Neuronal stem cell (in vitro differentiated cells): Measurements from ENCODE around the gene GBE1.
A peak's percentile ranks its signal among the peaks of the same experiment; 100 is the strongest.

Source experiments
- DNase-seq: peaks from one replicate; pipeline ENCODE4 v3.0.0-alpha.2; 2013; ENCODE audit warnings: low spot score
- H2AFZ ChIP-seq: one replicate; pipeline ENCODE4 v1.6.1; 2013; ENCODE audit warnings: mild to moderate bottlenecking, low read length, inconsistent platforms
- H2AK5ac ChIP-seq: 2 replicates; pipeline ENCODE4 v1.6.1; 2013; ENCODE audit warnings: low read depth, mild to moderate bottlenecking, inconsistent platforms, low read length, moderate library complexity, mixed read lengths
- H2BK120ac ChIP-seq: 2 replicates; pipeline ENCODE4 v1.6.1; 2013; ENCODE audit warnings: low read depth, mild to moderate bottlenecking, inconsistent platforms, low read length, moderate library complexity, mixed read lengths
- H2BK12ac ChIP-seq: one replicate; pipeline ENCODE4 v1.6.1; 2013; ENCODE audit warnings: low read length, inconsistent platforms
- H2BK15ac ChIP-seq: 2 replicates; pipeline ENCODE4 v1.6.1; 2013; ENCODE audit warnings: mild to moderate bottlenecking, low read length, inconsistent platforms, mixed read lengths
- H2BK5ac ChIP-seq: one replicate; pipeline ENCODE4 v1.6.1; 2013; ENCODE audit warnings: inconsistent platforms, mild to moderate bottlenecking, low read length, moderate library complexity
- H3K14ac ChIP-seq: one replicate; pipeline ENCODE4 v1.6.1; 2013; ENCODE audit warnings: low read length, inconsistent platforms
- H3K18ac ChIP-seq: 2 replicates; pipeline ENCODE4 v1.6.1; 2013; ENCODE audit warnings: low read length, inconsistent platforms
- H3K23ac ChIP-seq: 2 replicates; pipeline ENCODE4 v1.6.1; 2013; ENCODE audit warnings: low read depth, mild to moderate bottlenecking, mixed read lengths, low read length, inconsistent platforms; ENCODE audit not compliant: poor library complexity
- H3K27ac ChIP-seq: replicated peaks from 3 replicates; pipeline ENCODE4 v1.5.1; 2013; ENCODE audit warnings: low read length, inconsistent platforms
- H3K27me3 ChIP-seq, 3 experiments: 2 replicates each; pipeline ENCODE4 v1.6.1; 2013; ENCODE audit warnings: low read length in 3 of 3, mild to moderate bottlenecking in 2 of 3, inconsistent platforms in 1 of 3, low read depth in 1 of 3, mixed read lengths in 1 of 3, moderate library complexity in 1 of 3; ENCODE audit not compliant: control insufficient read depth in 3 of 3, insufficient read depth in 3 of 3
- H3K36me3 ChIP-seq, 2 donors: replicated peaks in 1 of 2; 2 replicates each; pipeline ENCODE4 v1.6.1; 2013; ENCODE audit warnings: low read length in 2 of 2; ENCODE audit not compliant: control insufficient read depth in 2 of 2, insufficient read depth in 2 of 2
- H3K4ac ChIP-seq: 2 replicates; pipeline ENCODE4 v1.6.1; 2013; ENCODE audit warnings: inconsistent platforms, mild to moderate bottlenecking, low read length, moderate library complexity
- H3K4me1 ChIP-seq, 2 donors: 1 replicate in 1 of 2; 2 replicates in 1 of 2; pipeline ENCODE4 v1.6.1; 2013; ENCODE audit warnings: low read length in 2 of 2, low read depth in 1 of 2; ENCODE audit not compliant: control insufficient read depth in 2 of 2, insufficient read depth in 1 of 2
- H3K4me2 ChIP-seq: one replicate; pipeline ENCODE4 v1.6.1; 2013; ENCODE audit warnings: mild to moderate bottlenecking, low read length, inconsistent platforms; ENCODE audit not compliant: insufficient read depth, poor library complexity, severe bottlenecking
- H3K4me3 ChIP-seq, 2 donors: 2 replicates each; pipeline ENCODE4 v1.5.1; 2013; ENCODE audit warnings: low read length in 2 of 2, mild to moderate bottlenecking in 2 of 2, inconsistent platforms in 1 of 2, moderate library complexity in 1 of 2
- H3K79me1 ChIP-seq: one replicate; pipeline ENCODE4 v1.6.1; 2013; ENCODE audit warnings: low read depth, mild to moderate bottlenecking, inconsistent platforms, low read length, moderate library complexity
- H3K9ac ChIP-seq: one replicate; pipeline ENCODE4 v1.6.1; 2013; ENCODE audit warnings: mild to moderate bottlenecking, low read depth, low read length, inconsistent platforms; ENCODE audit not compliant: poor library complexity
- H3K9me3 ChIP-seq, 2 donors: replicated peaks in 1 of 2; 2 replicates each; pipeline versions ENCODE3 to v1.6.1; 2013; ENCODE audit warnings: low read length in 2 of 2, mild to moderate bottlenecking in 2 of 2, inconsistent platforms in 1 of 2, low read depth in 1 of 2, mixed read lengths in 1 of 2, moderate library complexity in 1 of 2; ENCODE audit not compliant: control insufficient read depth in 2 of 2, insufficient read depth in 1 of 2
- H4K8ac ChIP-seq: one replicate; pipeline ENCODE4 v1.6.1; 2013; ENCODE audit warnings: low read depth, mild to moderate bottlenecking, inconsistent platforms, low read length, moderate library complexity
- H4K91ac ChIP-seq: one replicate; pipeline ENCODE4 v1.6.1; 2013; ENCODE audit warnings: low read length, low read depth, mild to moderate bottlenecking, inconsistent platforms; ENCODE audit not compliant: poor library complexity
- WGBS, 2 donors: extraction: QIAGEN DNeasy Blood & Tissue Kit; methylation state at CpG; one replicate each; pipeline ENCODE4 v1.1.7; 2013; ENCODE audit warnings: missing lambda C conversion rate in 2 of 2, mixed read lengths in 1 of 2; ENCODE audit not compliant: insufficient read length in 2 of 2, insufficient replicate concordance in 1 of 2; ENCODE audit errors: extremely low coverage in 2 of 2; 5-methylcytosine and 5-hydroxymethylcytosine counted together

GBE1 gene

DNA sequence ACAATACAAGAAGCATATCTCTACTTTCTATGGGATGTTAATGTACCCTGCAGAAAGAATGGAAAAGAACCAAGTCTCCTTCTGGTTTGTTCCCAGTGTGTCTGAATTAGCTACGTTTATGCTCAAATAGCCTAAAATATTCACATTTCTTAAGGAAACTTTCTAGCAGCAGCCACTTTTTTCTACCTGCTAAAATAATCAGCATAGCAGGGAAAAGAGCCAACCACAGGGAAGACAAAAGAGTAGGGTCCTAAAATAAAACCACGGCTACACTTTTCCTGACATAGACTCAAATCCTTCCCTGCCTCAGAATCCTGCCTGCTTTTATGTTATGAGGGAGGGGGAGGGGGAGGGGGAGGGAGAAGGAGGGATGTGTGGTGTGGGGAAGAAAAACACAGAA is 136.7 kb downstream of the GBE1 start:
- peak overlapping the region; percentile 61 for H2AFZ ChIP-seq

DNA sequence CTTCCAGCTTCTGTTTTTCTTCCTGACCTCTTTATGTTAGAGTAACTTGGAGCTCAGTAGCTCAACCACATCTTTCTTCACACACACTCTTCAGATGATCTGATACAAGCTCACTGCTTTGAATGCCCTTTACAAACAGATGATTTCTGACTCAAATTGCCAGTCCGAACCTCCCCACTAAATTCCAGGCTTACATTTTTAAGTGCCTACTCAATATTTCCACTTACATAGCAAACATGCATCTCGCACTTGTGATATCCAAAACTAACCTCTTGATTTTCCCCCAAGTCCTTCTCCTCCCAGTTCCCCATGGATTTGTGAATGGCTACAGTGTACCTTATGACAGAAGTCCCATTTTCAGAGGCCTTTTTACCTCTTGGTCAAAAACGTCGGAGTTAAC is 139.1 kb downstream of the GBE1 start:
- Histone ChIP-seq H3K9me3 (no peaks in the 10 kb centered on the region), H2AK5ac (no peak overlapping the region), H3K79me1 (no peaks in the 10 kb centered on the region), H2BK12ac (no peak overlapping the region), H3K4ac (no peak overlapping the region), H2AFZ (no peak overlapping the region), H3K27me3 (no peaks in the 10 kb centered on the region), H4K8ac (no peak overlapping the region), H3K4me2 (no peak overlapping the region), H3K14ac (no peak overlapping the region), H3K4me1 (no peaks in the 10 kb centered on the region), H3K18ac (no peak overlapping the region), H3K36me3 (no peaks in the 10 kb centered on the region), H3K23ac (no peak overlapping the region), H3K4me3 (no peak overlapping the region), H2BK120ac (no peak overlapping the region), H3K27ac (no peak overlapping the region), H4K91ac (no peak overlapping the region), H2BK15ac (no peak overlapping the region), H3K9ac (no peak overlapping the region), H2BK5ac (no peak overlapping the region)
- DNase-seq = no peak
- whole genome bisulfite sequencing, 2 donors = no CpG with 5 or more reads among the region's 4 CpGs

More for the DNA sequence above, 136.7 kb downstream of the GBE1 start:
- no peak overlapping the region for H3K27ac ChIP-seq
- H3K27me3 ChIP-seq = no peaks in the 10 kb centered on the region
- no peak overlapping the region for H2BK12ac ChIP-seq
- no peak overlapping the region for H2AK5ac ChIP-seq
- no peaks in the 10 kb centered on the region for H3K9me3 ChIP-seq
- DNase-seq = no peak
- H4K8ac ChIP-seq = no peak overlapping the region
- H3K18ac ChIP-seq = no peak overlapping the region
- H3K14ac ChIP-seq = no peak overlapping the region
- H3K36me3 ChIP-seq = no peaks in the 10 kb centered on the region
- no peak overlapping the region for H2BK120ac ChIP-seq
- no peak overlapping the region for H3K23ac ChIP-seq
- H2BK15ac ChIP-seq = no peak overlapping the region
- no peak overlapping the region for H3K4me2 ChIP-seq
- no peak overlapping the region for H4K91ac ChIP-seq
- WGBS, 2 donors = no CpG with 5 or more reads among the region's 2 CpGs
- no peaks in the 10 kb centered on the region for H3K79me1 ChIP-seq
- no peak overlapping the region for H3K9ac ChIP-seq
- no peak overlapping the region for H3K4ac ChIP-seq
- no peak overlapping the region for H2BK5ac ChIP-seq
- H3K4me1 ChIP-seq = no peaks in the 10 kb centered on the region
- H3K4me3 ChIP-seq = no peak overlapping the region

DNA sequence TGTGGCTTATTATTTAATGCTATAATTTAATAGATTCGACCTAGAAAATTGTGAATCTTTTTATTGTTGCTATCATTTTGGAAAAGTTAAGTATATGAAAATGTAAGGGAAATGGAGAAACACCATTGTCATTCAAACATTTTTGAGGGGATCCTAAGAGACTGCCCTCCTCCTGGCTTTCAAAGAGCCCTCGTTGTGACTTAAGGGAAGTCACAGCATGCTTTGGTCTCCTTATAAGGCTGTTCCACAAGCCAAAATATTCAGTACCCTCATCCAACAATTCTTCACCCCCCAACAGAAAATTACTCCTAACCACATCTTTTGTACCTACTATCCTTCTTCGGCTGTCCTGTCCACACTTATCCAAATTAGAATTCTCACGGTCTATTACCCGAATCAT is 140.2 kb downstream of the GBE1 start:
- H4K8ac ChIP-seq = no peak overlapping the region
- H3K36me3 ChIP-seq = no peaks in the 10 kb centered on the region
- 100% methylated on average over 2 of the region's 5 CpGs; no CpG with 5 or more reads in 1 of the 2 donors for WGBS, 2 donors
- H2BK120ac ChIP-seq = no peak overlapping the region
- H2BK5ac ChIP-seq = no peak overlapping the region
- no peaks in the 10 kb centered on the region for H3K79me1 ChIP-seq
- H3K9me3 ChIP-seq = no peaks in the 10 kb centered on the region
- no peak overlapping the region for H3K4me2 ChIP-seq
- H3K4me1 ChIP-seq = no peaks in the 10 kb centered on the region
- H2AFZ ChIP-seq = no peak overlapping the region
- no peak overlapping the region for H3K4ac ChIP-seq
- no peak overlapping the region for H3K18ac ChIP-seq
- H2BK12ac ChIP-seq = no peak overlapping the region
- no peaks in the 10 kb centered on the region for H3K27me3 ChIP-seq
- no peak overlapping the region for H4K91ac ChIP-seq
- H3K14ac ChIP-seq = no peak overlapping the region
- no peak overlapping the region for H3K23ac ChIP-seq
- DNase-seq = no peak
- no peak overlapping the region for H2AK5ac ChIP-seq
- H2BK15ac ChIP-seq = no peak overlapping the region
- no peak overlapping the region for H3K9ac ChIP-seq
- no peak overlapping the region for H3K4me3 ChIP-seq
- no peak overlapping the region for H3K27ac ChIP-seq

DNA sequence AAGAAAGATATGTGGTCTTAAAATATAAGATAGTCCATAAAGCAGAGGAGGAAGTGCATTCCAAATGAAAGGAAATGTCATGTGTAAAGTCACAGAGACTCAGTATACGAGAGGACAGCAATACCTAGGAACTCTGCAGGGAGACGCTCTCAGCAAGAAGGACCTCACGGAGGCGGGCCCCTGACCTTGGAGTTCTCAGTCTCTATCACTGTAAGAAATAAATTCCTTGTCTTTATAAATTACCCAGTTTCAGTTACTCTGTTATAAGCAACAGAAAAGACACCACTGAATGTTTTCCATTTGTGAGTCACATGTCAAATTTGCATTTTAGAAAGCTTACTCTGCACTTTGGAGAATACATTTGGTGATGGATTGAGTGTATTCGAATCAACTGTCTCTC is 140.6 kb downstream of the GBE1 start:
- Histone ChIP-seq H3K4ac (no peak overlapping the region), H4K8ac (no peak overlapping the region), H4K91ac (no peak overlapping the region), H2BK12ac (no peak overlapping the region), H2BK15ac (no peak overlapping the region), H2AK5ac (no peak overlapping the region), H3K79me1 (no peaks in the 10 kb centered on the region), H3K27me3 (no peaks in the 10 kb centered on the region), H3K9ac (no peak overlapping the region), H3K4me3 (no peak overlapping the region), H3K4me2 (no peak overlapping the region), H3K23ac (no peak overlapping the region), H3K14ac (no peak overlapping the region), H3K36me3 (no peaks in the 10 kb centered on the region), H3K4me1 (no peaks in the 10 kb centered on the region), H2AFZ (no peak overlapping the region), H3K18ac (no peak overlapping the region), H2BK120ac (no peak overlapping the region), H2BK5ac (no peak overlapping the region), H3K9me3 (no peaks in the 10 kb centered on the region), H3K27ac (no peak overlapping the region)
- no CpG with 5 or more reads among the region's 5 CpGs for WGBS, 2 donors
- no peak for DNase-seq
